Skeletal muscle satellite cell (primary cell): ENCODE results near the gene OR2AJ1.

Experiments used
- H3K27me3 ChIP-seq: 2 replicates; pipeline ENCODE4 v1.7.0; 2013; ENCODE audit warnings: low read length; ENCODE audit not compliant: control insufficient read depth, insufficient read depth
- H3K36me3 ChIP-seq: 2 replicates; pipeline ENCODE4 v1.7.0; 2013; ENCODE audit warnings: mild to moderate bottlenecking, control low read depth, low read length; ENCODE audit not compliant: insufficient read depth
- H3K4me1 ChIP-seq: 2 replicates; pipeline ENCODE4 v1.7.0; 2013; ENCODE audit warnings: low read length; ENCODE audit not compliant: control insufficient read depth, insufficient read depth
- H3K4me2 ChIP-seq: 2 replicates; pipeline ENCODE4 v1.7.0; 2013; ENCODE audit warnings: mild to moderate bottlenecking, low read length
- H3K4me3 ChIP-seq: 2 replicates; pipeline ENCODE4 v1.7.0; 2013; ENCODE audit warnings: low read length
- H3K9ac ChIP-seq: 2 replicates; pipeline ENCODE4 v1.7.0; 2013; ENCODE audit warnings: mild to moderate bottlenecking, low read depth, low read length, moderate library complexity
- H3K9me3 ChIP-seq: replicated peaks from 2 replicates; pipeline ENCODE4 v1.7.0; 2013; ENCODE audit warnings: mild to moderate bottlenecking, control low read depth, low read length

OR2AJ1 gene

DNA sequence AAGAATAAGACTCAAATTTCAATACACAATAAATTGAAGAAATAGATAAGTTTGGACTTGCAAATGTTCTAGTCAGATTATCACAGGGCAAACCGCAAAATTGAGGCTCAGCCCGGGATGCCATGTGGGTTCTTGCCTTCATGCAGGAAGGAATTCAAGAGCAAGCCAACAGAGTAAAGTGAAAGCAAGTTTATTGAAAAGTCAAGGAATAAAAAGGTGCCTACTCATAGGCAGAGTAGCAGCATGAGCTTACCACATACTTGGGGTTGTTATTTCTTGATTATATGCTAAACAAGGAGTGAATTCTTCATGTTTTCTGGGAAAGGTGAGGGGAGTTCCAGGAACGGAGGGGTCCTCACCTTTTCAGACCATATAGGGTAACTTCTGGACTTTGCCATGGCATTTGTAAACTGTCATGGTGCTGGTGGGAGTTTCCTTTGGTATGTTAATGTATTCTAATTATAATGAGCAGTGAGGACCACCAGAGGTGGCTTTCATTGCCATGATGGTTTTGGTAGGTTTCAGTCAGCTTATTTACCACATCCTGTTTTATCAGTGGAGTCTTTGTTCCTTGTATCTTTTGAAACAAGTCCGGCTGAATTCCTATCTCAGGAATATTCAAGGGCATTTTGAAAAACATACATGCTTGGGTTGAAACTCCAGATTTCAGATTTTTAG is 38.4 kb downstream of the OR2AJ1 start:
- H3K4me3 ChIP-seq, result no peak overlapping the region
- H3K9me3 ChIP-seq, result peaks cover 2% of the 10 kb centered on the region
- no peak overlapping the region for H3K9ac ChIP-seq

DNA sequence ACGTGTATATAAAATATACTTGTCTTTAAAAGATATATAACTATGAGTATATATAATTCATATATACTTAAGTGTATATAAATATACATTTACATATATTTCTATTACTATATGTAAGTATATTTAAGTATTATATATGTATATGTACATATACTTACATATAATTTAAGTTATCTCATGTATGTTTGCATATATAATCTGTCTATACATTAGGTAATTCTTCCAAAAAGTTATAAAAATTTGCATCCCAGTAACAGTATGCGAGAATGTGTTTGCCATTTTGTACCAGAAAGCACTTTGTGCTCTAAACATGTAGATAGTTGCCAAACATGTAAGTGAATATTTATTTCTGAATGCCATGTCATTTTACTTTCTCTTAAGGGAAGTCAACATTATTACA is 40.2 kb downstream of the OR2AJ1 start, which contains the start of gene OR2AK2:
Gene OR2AK2, plus strand, starts transcription at position 301 of the 400 bp plus-strand sequence. CDS start 144 bp downstream, outside the sequence.
- no peak within 1 kb of the TSS for H3K4me3 ChIP-seq
- H3K27me3 ChIP-seq, result no peaks in the 10 kb centered on the region
- H3K9me3 ChIP-seq, result peaks cover 2% of the 10 kb centered on the region
- H3K9ac ChIP-seq, result no peak within 1 kb of the TSS
- H3K36me3 ChIP-seq, result no peaks in the 10 kb centered on the region
- H3K4me2 ChIP-seq, result no peak within 1 kb of the TSS
- H3K4me1 ChIP-seq, result no peaks in the 10 kb centered on the region

More for the DNA sequence above, 38.4 kb downstream of the OR2AJ1 start:
- no peaks in the 10 kb centered on the region for H3K36me3 ChIP-seq
- H3K4me1 ChIP-seq, result no peaks in the 10 kb centered on the region
- H3K27me3 ChIP-seq, result no peaks in the 10 kb centered on the region
- H3K4me2 ChIP-seq, result no peak overlapping the region

DNA sequence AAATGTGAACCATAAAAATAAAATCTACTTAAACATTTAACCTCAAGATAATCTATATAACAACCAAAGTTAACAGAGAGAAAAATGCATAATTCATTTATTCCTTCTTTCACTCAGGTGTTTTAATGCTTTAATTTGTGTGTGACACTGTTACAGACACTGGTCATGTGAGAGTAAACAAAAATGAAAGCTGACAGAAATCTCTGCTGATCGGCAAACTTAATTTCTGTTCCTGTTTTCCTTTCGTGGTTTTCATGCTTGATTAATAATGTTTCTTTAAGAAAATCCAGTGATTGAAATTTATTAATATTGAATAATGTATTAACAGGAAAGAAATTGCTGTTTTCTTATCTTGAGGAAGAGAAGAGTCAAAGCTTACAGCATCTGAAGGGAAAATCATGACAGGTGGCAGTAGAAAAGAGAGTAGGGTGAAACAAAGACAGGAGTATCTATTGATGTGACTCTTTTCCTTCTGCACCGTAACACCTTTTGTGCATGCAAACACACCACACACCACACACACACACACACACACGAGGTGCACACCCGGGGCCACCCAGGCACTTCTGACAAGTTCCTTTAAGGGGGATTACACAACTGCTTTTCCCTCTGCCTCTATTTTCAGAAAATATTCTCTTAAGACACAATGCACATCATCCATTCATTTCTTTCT is 42.0 kb downstream of the OR2AJ1 start:
- no peaks in the 10 kb centered on the region for H3K27me3 ChIP-seq
- H3K4me1 ChIP-seq, result no peaks in the 10 kb centered on the region
- no peaks in the 10 kb centered on the region for H3K36me3 ChIP-seq
- H3K4me3 ChIP-seq, result no peak overlapping the region
- no peak overlapping the region for H3K4me2 ChIP-seq
- no peak overlapping the region for H3K9ac ChIP-seq
- H3K9me3 ChIP-seq, result peaks cover 2% of the 10 kb centered on the region
